GM10266 (cell line): ENCODE data around the gene ITGA3.

Experiments used
- DNase-seq: peaks from one replicate; pipeline ENCODE4 v3.0.0; 2012; ENCODE audit errors: extremely low spot score
- TF ChIP-seq, protein P1 (sequence below): IDR thresholded peaks from 2 replicates; pipeline ENCODE4 v1.5.1; 2012; ENCODE audit warnings: mild to moderate bottlenecking, low read depth; ENCODE audit not compliant: control insufficient read depth, insufficient read depth; ENCODE audit errors: missing control alignments

The ITGA3 gene

GRCh38 chr17:50080096-50080480 is 24.2 kb downstream of the ITGA3 start:
- DNase-seq: no peak
- TF ChIP-seq, protein P1, sequence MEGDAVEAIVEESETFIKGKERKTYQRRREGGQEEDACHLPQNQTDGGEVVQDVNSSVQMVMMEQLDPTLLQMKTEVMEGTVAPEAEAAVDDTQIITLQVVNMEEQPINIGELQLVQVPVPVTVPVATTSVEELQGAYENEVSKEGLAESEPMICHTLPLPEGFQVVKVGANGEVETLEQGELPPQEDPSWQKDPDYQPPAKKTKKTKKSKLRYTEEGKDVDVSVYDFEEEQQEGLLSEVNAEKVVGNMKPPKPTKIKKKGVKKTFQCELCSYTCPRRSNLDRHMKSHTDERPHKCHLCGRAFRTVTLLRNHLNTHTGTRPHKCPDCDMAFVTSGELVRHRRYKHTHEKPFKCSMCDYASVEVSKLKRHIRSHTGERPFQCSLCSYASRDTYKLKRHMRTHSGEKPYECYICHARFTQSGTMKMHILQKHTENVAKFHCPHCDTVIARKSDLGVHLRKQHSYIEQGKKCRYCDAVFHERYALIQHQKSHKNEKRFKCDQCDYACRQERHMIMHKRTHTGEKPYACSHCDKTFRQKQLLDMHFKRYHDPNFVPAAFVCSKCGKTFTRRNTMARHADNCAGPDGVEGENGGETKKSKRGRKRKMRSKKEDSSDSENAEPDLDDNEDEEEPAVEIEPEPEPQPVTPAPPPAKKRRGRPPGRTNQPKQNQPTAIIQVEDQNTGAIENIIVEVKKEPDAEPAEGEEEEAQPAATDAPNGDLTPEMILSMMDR: no peak

DNA sequence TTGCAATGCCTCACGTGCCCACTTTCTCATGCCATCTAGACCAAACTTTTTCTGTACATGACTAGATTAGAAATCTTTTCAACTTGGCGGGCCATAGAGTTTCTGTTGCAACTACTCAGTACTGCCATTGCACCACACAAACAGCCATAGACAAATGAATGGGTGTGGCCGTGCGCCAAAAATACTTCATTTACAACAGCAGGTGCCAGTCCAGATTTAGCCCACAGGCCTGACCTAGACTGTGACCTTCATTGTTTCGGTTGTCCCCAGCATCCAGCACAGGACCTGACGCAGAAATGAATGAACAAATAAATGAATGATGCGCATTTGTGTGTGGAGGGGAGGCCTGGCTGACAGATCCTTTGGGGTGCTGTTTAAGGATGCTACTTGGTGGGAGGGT is 24.9 kb downstream of the ITGA3 start:
- TF ChIP-seq, protein P1: no peak
- no peak for DNase-seq

- DNase-seq: no peak
- TF ChIP-seq, protein P1: no peak
Measured at GRCh38 chr17:50081757-50082156, 25.8 kb downstream of the ITGA3 start.

DNA sequence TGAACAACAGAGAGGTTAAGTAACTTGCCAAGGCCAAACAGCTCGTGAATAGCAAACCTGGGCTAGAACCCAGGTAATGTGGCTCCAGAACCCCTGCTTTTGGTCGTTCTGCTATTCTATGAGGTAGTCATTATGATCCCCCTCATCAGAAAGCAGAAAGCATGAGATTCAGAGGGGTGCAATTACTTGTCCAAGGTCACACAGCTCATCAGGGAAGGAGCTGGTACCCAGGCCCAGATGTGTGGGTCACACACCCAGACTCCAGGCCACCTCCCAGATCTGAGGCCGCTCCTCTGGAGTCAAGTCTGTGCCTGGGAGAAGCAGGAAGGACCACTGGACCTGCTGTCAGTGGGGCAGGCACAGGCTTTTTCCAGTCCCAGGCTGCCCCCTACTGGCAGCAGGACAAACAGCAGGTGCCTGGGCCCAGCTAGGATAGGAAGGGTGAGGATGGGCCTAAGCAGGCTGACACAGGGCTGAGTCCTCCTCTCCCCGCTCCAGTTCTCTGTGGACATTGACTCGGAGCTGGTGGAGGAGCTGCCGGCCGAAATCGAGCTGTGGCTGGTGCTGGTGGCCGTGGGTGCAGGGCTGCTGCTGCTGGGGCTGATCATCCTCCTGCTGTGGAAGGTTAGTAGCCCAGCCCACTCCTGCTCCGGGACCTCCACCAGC is 31.5 kb downstream of the ITGA3 start:
- peak; percentile 87 for DNase-seq
- TF ChIP-seq, protein P1: peak; percentile 100

DNA sequence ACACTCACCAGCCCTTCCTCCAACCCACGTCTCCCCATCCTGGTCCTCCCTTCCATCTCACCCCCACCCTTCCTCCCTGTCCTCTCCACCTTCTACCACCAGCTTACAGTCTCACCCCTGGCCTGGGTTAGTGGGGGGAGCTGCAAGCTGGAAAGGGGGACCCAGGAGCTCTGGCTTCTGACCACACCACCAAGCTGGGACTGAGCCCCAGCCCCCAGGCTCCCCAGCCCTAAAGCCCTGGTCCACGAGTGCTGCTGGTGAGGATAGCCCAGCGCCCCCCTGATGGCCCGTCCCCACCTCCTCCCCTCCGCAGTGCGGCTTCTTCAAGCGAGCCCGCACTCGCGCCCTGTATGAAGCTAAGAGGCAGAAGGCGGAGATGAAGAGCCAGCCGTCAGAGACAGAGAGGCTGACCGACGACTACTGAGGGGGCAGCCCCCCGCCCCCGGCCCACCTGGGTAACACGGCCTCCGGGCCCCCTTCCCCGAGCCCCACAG is 32.0 kb downstream of the ITGA3 start:
- TF ChIP-seq, protein P1: no peak
- DNase-seq: no peak

- DNase-seq: no peak
- TF ChIP-seq, protein P1: no peak
Measured at GRCh38 chr17:50088952-50089825, 33.3 kb downstream of the ITGA3 start.

DNA sequence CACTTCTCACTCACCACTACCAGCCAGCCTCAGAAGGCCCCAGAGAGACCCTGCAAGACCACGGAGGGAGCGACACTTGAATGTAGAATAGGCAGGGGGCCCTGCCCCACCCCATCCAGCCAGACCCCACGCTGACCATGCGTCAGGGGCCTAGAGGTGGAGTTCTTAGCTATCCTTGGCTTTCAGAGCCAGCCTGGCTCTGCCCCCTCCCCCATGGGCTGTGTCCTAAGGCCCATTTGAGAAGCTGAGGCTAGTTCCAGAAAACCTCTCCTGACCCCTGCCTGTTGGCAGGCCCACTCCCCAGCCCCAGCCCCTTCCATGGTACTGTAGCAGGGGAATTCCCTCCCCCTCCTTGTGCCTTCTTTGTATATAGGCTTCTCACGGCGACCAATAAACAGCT is 34.2 kb downstream of the ITGA3 start:
- no peak for DNase-seq
- TF ChIP-seq, protein P1: no peak
